ENCODE measurements around the gene CTU1. TPM values are rescaled to one million over a fixed set of nuclear protein-coding genes. Genes with fewer than 3 reads are reported as not detected.
A peak's percentile ranks its signal among the peaks of the same experiment; 100 is the strongest.

Gene CTU1
- total and polyA plus RNA-seq, 4 donors = 2.5 to 9.8 (median 3.8) TPM

DNA sequence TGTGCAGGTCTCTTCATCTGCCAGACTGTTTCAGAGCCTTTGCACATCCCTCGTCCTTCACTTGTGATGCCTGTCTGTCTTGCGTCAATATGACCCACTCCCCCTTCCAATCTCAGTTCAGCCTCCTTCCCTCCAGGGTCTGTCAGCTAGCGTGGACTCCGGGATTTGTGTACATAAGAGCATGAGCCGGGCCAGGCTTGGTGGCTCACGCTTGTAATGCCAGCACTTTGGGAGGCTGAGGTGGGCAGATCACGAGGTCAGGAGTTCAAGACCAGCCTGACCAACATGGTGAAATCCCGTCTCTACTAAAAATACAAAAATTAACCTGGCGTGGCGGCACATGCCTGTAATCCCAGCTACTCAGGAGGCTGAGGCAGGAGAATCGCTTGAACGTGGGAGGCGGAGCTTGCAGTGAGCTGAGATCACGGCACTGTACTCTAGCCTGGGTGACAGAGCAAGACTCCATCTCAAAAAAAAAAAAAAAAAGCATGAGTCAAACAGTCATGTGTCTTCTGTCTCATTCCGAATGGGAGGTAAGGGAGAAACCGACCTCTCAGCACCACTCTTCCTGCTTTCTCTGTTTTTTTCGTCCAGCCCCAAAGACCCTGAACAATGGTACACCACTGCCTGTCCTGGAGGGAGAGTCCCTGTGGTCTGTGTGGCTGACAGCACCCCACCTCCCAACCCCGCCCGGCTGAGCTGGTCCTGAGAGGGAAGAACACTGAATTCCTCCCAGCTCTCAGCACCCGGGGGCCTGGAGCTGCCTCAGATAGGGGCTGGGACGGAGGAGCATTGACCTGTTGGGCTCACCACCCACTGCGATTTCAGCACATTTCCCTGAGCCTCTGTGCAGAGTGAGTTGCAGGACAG lies 14.1 kb upstream of the CTU1 start:
- no peak for DNase-seq
- Histone ChIP-seq H3K27me3 (ENCODE audit: control insufficient read depth in 3 of 3, insufficient read depth in 3 of 3, low read length in 2 of 3) (no peaks in the 10 kb centered on the region), H3K4me3 (no peak overlapping the region), H3K9me3 (ENCODE audit: control insufficient read depth in 4 of 4, insufficient read depth in 3 of 4, low read length in 3 of 4) (no peaks in the 10 kb centered on the region), H3K9ac (ENCODE audit: insufficient read depth in 1 of 2, low read length in 2 of 2) (no peak overlapping the region), H3K36me3 (ENCODE audit: control insufficient read depth in 4 of 4, insufficient read depth in 4 of 4, low read length in 4 of 4) (no peaks in the 10 kb centered on the region), H3K27ac (ENCODE audit: low read depth in 1 of 2, low read length in 1 of 2) (peak overlapping the region in 1 of 2 donors; percentile 88), H3K4me1 (ENCODE audit: control insufficient read depth in 5 of 5, insufficient read depth in 5 of 5, low read length in 5 of 5) (peaks cover 0 to 2% (median 0%) of the 10 kb centered on the region in 5 donors)
- ATAC-seq (ENCODE audit: insufficient read depth, low FRiP score) = peak; percentile 32
- TF ChIP-seq, protein P1, sequence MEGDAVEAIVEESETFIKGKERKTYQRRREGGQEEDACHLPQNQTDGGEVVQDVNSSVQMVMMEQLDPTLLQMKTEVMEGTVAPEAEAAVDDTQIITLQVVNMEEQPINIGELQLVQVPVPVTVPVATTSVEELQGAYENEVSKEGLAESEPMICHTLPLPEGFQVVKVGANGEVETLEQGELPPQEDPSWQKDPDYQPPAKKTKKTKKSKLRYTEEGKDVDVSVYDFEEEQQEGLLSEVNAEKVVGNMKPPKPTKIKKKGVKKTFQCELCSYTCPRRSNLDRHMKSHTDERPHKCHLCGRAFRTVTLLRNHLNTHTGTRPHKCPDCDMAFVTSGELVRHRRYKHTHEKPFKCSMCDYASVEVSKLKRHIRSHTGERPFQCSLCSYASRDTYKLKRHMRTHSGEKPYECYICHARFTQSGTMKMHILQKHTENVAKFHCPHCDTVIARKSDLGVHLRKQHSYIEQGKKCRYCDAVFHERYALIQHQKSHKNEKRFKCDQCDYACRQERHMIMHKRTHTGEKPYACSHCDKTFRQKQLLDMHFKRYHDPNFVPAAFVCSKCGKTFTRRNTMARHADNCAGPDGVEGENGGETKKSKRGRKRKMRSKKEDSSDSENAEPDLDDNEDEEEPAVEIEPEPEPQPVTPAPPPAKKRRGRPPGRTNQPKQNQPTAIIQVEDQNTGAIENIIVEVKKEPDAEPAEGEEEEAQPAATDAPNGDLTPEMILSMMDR (IDR thresholded peaks at IDR 0.05; ENCODE audit: control extremely low read depth, extremely low read depth) = no peak
- 70 to 77% methylated on average over 22 of the region's 22 CpGs for WGBS, 2 donors

- Histone ChIP-seq H3K9me3 (ENCODE audit: control insufficient read depth in 4 of 4, insufficient read depth in 3 of 4, low read length in 3 of 4) (no peaks in the 10 kb centered on the region), H3K4me1 (ENCODE audit: control insufficient read depth in 5 of 5, insufficient read depth in 5 of 5, low read length in 5 of 5) (peaks cover 0 to 2% (median 0%) of the 10 kb centered on the region in 5 donors), H3K27me3 (ENCODE audit: control insufficient read depth in 3 of 3, insufficient read depth in 3 of 3, low read length in 2 of 3) (no peaks in the 10 kb centered on the region), H3K9ac (ENCODE audit: insufficient read depth in 1 of 2, low read length in 2 of 2) (no peak overlapping the region), H3K27ac (ENCODE audit: low read depth in 1 of 2, low read length in 1 of 2) (no peak overlapping the region), H3K4me3 (no peak overlapping the region), H3K36me3 (ENCODE audit: control insufficient read depth in 4 of 4, insufficient read depth in 4 of 4, low read length in 4 of 4) (no peaks in the 10 kb centered on the region)
- DNase-seq = no peak
- TF ChIP-seq, protein P1 (IDR thresholded peaks at IDR 0.05; ENCODE audit: control extremely low read depth, extremely low read depth) = no peak
- 60 to 77% methylated on average over 8 of the region's 8 CpGs for WGBS, 2 donors
- no peak for ATAC-seq (ENCODE audit: insufficient read depth, low FRiP score)
Observed at GRCh38 chr19:51121257-51121656, 13.0 kb upstream of the CTU1 start.

DNA sequence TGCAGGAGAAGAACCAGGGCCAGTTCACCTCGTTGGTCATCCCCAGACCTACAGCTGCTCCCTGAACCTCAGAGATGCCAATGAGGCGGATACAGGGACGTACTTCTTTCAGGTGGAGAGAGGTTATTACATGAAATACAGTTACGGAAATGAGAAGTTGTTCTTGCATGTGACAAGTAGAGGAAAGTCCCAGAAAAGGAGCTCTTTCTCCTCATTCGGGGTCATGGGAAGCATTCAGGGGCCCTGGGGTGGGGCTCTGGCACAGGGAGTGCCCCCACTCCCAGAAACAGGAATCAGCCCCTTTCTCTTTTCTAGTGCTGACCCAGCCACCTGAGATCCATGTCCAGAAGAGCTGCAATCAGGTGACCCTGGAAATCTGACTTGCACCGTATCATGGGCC lies 12.0 kb upstream of the CTU1 start:
- no peak for ATAC-seq (ENCODE audit: insufficient read depth, low FRiP score)
- TF ChIP-seq, protein P1 (IDR thresholded peaks at IDR 0.05; ENCODE audit: control extremely low read depth, extremely low read depth) = no peak
- Histone ChIP-seq H3K36me3 (ENCODE audit: control insufficient read depth in 4 of 4, insufficient read depth in 4 of 4, low read length in 4 of 4) (no peaks in the 10 kb centered on the region), H3K27ac (ENCODE audit: low read depth in 1 of 2, low read length in 1 of 2) (no peak overlapping the region), H3K4me3 (no peak overlapping the region), H3K9me3 (ENCODE audit: control insufficient read depth in 4 of 4, insufficient read depth in 3 of 4, low read length in 3 of 4) (no peaks in the 10 kb centered on the region), H3K4me1 (ENCODE audit: control insufficient read depth in 5 of 5, insufficient read depth in 5 of 5, low read length in 5 of 5) (peaks cover 0 to 2% (median 0%) of the 10 kb centered on the region in 5 donors), H3K9ac (ENCODE audit: insufficient read depth in 1 of 2, low read length in 2 of 2) (no peak overlapping the region), H3K27me3 (ENCODE audit: control insufficient read depth in 3 of 3, insufficient read depth in 3 of 3, low read length in 2 of 3) (no peaks in the 10 kb centered on the region)
- 71 to 82% methylated on average over 6 of the region's 6 CpGs for WGBS, 2 donors
- DNase-seq = no peak
